Esophagus squamous epithelium (tissue), 4 donors: ENCODE data around the gene HOXA11.

ENCODE experiments used
- POLR2A ChIP-seq, 4 donors: fragments of 450-650 bp; IDR thresholded peaks; one replicate each; pipeline ENCODE4 v1.6.1; 2017; ENCODE audit warnings: antibody characterized with exemption in 4 of 4, mild to moderate bottlenecking in 4 of 4, moderate library complexity in 3 of 4
- TF ChIP-seq, protein P1 (sequence below), 6 experiments: fragments of 450-650 bp in 4 of 6; fragments of 200-600 bp in 2 of 6; sonication (generic) in 2 of 6; IDR thresholded peaks; one replicate each; pipeline ENCODE4 v1.5.1; 2016 to 2019; ENCODE audit warnings: antibody characterized with exemption in 6 of 6, mild to moderate bottlenecking in 4 of 6, moderate library complexity in 4 of 6

- no peak for TF ChIP-seq POLR2A (IDR thresholded peaks at IDR 0.05)
- TF ChIP-seq, protein P1, sequence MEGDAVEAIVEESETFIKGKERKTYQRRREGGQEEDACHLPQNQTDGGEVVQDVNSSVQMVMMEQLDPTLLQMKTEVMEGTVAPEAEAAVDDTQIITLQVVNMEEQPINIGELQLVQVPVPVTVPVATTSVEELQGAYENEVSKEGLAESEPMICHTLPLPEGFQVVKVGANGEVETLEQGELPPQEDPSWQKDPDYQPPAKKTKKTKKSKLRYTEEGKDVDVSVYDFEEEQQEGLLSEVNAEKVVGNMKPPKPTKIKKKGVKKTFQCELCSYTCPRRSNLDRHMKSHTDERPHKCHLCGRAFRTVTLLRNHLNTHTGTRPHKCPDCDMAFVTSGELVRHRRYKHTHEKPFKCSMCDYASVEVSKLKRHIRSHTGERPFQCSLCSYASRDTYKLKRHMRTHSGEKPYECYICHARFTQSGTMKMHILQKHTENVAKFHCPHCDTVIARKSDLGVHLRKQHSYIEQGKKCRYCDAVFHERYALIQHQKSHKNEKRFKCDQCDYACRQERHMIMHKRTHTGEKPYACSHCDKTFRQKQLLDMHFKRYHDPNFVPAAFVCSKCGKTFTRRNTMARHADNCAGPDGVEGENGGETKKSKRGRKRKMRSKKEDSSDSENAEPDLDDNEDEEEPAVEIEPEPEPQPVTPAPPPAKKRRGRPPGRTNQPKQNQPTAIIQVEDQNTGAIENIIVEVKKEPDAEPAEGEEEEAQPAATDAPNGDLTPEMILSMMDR (IDR thresholded peaks at IDR 0.05), result no peak
Measured at GRCh38 chr7:27155816-27156507, 29.1 kb downstream of the HOXA11 start.
